Measurements from ENCODE around the gene STX18.

STX18 gene

GRCh38 chr4:4415107-4415805, 126.6 kb downstream of the STX18 start:
- no peak for TF ChIP-seq CTCF (IDR thresholded peaks at IDR 0.05; ENCODE audit: extremely low read depth, insufficient read depth, missing control alignments)
- DNase-seq (ENCODE audit: low spot score) = no peak
- in situ Hi-C loops (cut with MboI; ENCODE audit: low pct_unique_long_range_greater_than_20kb, low sequenced_read_pairs, unreplicated experiment) = no loop called here

DNA sequence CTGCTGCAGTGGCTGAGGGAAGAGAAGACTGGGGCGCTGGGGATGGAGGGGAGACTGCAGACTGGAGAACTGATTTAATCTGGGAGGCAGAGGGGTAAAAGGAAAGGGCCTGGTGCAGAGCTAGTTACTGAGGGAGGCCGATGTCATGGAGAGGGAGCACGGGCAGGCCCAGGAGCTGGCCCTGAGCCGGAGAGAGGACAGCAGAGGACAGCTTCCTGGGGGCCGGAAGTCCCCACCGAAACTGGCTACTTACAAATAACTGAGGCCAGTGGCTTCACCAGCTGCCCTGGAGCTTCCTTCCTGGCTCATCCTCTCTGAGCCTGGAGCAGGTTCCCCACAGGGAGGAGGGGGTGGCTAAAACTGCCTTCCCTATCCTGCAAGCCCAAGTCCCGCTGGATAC, 128.0 kb downstream of the STX18 start:
- in situ Hi-C loops (cut with MboI; ENCODE audit: low pct_unique_long_range_greater_than_20kb, low sequenced_read_pairs, unreplicated experiment) = no loop called here
- no peak for DNase-seq (ENCODE audit: low spot score)
- TF ChIP-seq CTCF (IDR thresholded peaks at IDR 0.05; ENCODE audit: extremely low read depth, insufficient read depth, missing control alignments) = no peak

DNA sequence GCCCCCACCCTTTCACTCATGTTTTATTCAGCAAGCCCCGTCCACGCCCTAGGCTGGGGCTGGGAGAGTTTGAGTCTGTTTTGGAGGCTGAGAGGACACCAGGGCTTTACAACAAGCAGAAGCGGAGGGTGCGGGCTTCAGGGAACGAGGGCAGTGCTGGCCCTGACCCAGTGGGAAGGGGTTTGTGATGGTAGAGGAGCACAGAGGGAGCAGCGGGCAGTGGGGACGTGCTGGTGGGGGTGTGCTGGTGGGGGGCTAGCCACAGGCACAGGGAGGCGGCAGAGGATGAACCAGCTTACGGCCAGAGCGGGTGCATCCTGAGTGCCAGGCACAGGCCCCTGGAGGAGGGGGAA, 128.5 kb downstream of the STX18 start:
- no peak for TF ChIP-seq CTCF (IDR thresholded peaks at IDR 0.05; ENCODE audit: extremely low read depth, insufficient read depth, missing control alignments)
- in situ Hi-C loops (cut with MboI; ENCODE audit: low pct_unique_long_range_greater_than_20kb, low sequenced_read_pairs, unreplicated experiment) = no loop called here
- no peak for DNase-seq (ENCODE audit: low spot score)

DNA sequence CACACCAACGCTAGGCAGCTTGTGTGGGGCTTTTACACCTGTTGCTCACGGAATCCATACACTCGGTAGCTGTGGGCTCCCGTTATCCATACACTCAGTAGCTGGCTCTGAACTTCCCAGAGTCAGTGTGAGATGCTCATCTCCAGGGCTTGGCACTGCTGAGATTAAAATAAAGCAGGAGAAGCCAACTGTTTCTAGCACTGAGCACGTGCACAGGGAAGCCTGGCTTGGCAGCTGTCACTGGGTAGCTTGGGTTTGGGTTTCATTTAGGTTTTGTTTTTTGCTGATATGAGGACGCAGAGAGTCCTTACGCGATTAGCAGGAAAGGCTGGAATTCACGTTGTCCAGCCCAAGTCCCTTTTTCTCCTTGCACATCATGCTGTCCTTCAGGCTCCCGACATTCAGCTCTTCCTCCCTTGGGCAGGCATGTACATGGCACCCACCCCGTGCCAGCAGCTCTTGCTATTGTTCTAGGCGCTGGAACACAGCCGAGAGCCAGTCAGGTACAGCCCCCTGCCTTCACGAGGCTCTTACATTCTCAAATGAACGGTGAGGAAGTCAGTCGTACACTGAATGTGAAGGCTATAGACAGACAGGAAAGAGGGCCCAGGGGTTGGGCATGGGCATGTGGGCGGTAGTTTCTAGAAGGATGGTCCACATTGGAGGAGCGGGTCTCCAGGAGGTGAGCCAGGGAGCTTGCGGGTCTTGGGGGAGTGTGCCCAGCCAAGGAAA, 129.0 kb downstream of the STX18 start:
- in situ Hi-C loops (cut with MboI; ENCODE audit: low pct_unique_long_range_greater_than_20kb, low sequenced_read_pairs, unreplicated experiment) = no loop called here
- TF ChIP-seq CTCF (IDR thresholded peaks at IDR 0.05; ENCODE audit: extremely low read depth, insufficient read depth, missing control alignments) = no peak
- DNase-seq (ENCODE audit: low spot score) = no peak

- TF ChIP-seq CTCF (IDR thresholded peaks at IDR 0.05; ENCODE audit: extremely low read depth, insufficient read depth, missing control alignments) = no peak
- no peak for DNase-seq (ENCODE audit: low spot score)
- in situ Hi-C loops (cut with MboI; ENCODE audit: low pct_unique_long_range_greater_than_20kb, low sequenced_read_pairs, unreplicated experiment) = no loop called here
These were observed 129.9 kb downstream of the STX18 start for GRCh38 chr4:4411906-4412305.

DNA sequence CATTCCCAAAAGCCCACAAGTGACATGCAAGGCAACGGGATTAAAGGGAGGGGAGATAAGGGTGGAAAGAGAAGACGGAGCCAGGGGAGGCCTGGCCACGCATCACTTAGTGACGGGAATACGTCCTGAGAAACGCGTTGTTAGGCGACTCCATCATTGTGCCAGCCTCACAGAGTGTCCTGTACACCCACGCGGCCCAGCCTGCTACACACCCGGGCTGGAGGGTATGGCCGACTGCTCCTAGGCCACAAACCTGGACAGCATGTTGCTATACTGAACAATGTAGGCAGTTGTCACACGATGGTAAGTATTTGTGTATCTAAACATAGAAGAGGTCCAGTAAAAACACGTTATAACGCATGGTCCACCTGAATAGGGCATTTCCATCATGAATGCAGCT, 131.6 kb downstream of the STX18 start:
- TF ChIP-seq CTCF (IDR thresholded peaks at IDR 0.05; ENCODE audit: extremely low read depth, insufficient read depth, missing control alignments) = no peak
- DNase-seq (ENCODE audit: low spot score) = no peak
- in situ Hi-C loops (cut with MboI; ENCODE audit: low pct_unique_long_range_greater_than_20kb, low sequenced_read_pairs, unreplicated experiment) = no loop called here

Measured in GM13977 (cell line).